Erythroblast (primary cell): ENCODE measurements around the gene SPATA6.

Source experiments
- GATA1 ChIP-seq: IDR thresholded peaks from 2 replicates; pipeline ENCODE4 v1.6.1; 2011; ENCODE audit warnings: low read depth, mild to moderate bottlenecking, control low read depth, low read length, moderate library complexity
- POLR2A ChIP-seq: IDR thresholded peaks from 2 replicates; pipeline ENCODE4 v1.6.1; 2011; ENCODE audit warnings: mild to moderate bottlenecking, low read length

DNA sequence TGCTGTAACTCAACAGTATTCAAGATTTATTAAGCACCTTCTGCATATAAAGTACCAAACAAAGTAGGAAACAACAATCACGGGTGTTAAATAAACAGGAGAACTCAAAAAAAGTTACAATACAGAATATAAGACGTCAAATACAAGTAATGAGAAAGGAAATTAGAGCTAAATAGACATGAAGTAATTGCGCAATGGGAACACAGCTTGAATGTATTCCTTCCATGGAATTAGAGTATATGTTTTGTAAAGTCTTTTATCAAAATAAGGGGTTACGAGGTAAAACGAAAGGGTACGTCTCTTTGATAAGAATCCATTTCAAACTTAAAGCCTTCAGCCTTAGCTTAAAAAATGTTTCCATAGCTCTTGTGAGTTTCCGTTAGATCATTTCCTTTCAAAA, 109.1 kb downstream of the SPATA6 start:
- TF ChIP-seq POLR2A: no peak
- no peak for TF ChIP-seq GATA1
